NCI-H2081 (cell line): ENCODE results near the gene PPFIA1.
"Not testable (repeated sequence)": the region's sequence is repeated elsewhere in the genome, so short reads cannot be mapped to it uniquely, and the experiment has no call there.

ENCODE experiments used
- DNase-seq, 2 experiments: peaks; one replicate each; lab custom pipeline; 2025; lab: John Stamatoyannopoulos, UW

Gene PPFIA1

DNA sequence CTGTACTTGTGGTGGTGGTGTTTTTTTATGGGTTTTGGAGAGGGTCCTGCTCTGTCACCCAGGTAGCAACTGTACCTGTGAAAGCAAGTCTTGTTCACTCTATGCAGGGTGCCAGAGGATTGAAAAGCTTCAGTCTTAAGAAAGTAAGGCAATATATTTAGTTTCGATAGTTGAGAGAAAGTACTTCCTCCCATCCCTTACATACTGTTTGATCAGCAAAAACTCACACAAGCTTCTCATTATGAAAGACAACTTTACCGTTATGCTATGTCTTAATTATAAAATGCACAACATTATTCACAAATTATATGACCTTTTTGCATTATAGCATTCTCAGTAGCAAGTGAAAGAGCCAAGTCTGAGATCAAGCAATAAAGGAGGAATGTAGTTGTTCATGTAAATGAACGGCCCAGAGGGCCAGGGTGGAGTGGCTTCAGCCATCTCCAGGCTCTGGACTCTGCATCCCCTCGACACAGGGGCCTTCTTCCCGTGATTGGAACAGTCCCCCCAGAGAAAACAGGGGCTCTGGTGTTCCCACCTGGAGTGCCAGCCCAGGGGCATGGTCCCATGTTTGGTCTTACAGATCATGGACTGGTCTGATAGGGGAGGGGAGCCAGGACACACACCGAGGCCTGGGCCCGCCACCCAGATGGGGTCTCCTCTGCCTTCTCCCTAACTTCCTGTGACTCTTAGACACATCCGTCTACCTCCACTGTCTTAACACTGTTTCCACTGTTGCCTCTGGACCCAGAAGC is 89.1 kb downstream of the PPFIA1 start:
- DNase-seq = no peak

DNA sequence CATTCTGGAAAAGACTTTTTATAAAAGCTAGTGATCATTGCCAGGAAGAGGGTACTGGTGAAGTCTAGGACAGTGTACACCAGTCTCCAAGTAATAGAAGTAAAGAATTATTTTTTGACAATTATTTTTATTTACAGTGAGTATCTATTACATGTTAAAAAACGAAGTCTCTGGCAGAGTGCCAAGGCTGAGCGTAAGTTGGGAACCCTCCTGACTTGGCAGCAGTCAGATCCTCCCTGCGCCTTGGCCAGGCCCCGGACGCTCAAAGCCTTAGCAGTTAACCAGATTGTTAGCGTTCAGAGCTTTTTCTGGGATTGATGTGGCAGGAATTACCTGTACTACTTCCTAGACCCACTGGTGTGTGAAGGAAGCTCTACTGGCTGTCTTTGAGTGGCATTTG is 89.7 kb downstream of the PPFIA1 start:
- no peak for DNase-seq

DNA sequence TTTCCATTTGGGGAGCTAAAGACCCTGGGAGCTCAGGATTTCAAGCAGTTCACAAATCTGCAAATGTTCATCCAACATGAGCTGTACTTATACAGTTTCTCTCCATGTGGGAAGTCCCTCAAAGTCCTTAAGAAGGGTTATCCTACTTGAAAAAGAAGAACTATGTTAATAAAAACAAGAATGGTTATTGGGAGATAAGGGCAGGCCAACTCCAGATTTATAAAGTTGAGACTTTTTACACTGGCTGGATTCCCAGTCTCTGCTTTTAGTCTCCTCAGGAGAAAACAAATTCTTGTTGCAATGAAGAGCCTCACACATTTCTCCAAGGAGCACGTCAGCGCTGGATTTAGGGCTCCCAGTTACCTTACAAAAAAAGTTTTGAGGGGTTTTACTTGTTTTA is 93.7 kb downstream of the PPFIA1 start:
- DNase-seq = no peak

DNA sequence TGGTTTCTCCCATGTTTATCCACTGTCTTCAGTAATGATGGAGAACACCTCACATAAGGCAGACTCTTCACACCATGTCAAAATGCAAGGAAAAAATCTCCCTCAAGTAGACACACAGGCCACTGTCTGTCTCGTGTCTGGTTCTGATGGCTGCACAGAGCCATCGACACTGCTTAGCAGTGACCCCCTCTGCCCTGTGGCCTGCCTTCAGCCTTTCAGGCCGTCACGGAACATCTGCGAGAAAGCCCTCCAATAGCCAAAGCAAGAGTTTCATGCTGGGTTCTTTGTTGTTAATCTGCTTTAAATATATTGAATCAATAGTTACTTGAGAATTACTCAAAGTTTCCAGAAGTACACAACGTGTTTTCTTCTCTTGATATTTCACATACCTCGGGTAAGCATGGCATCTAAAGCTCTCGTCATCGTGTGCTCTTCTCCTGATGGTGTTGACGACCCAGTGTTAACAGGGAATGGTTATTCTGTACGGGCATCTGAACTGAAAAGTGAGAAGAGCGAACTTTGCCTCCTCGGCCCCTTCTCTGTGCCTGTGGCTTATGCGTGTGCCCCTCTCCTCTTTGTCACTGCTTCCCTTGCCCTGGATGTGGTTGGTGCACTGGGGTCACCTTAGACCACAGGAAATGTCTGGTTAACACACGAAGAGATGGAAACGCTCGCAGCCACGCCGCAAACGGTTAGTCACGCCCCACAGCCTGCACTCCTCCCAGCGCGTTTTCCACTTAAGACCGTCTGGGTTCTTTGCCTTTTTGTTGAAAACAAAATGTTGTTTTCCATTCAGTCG is 94.5 kb downstream of the PPFIA1 start:
- DNase-seq = no peak

DNA sequence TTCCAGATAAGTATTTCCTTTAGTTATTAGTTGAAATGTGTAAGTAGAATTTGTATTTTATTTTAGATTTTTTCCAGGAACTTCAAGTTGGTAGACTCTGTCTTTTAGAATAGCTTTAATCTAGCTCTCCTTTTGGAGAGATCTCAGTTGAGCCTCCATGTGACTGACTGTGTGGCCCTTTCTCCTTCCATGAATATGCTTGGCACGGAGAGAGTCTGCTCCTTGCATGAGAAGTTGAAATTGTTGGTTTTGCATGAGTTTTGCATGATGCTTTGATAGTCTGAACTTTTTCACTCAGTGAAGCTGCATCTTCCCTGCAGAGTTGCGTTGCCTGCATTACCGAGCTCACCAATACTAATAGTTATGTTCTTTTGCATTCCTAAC is 95.0 kb downstream of the PPFIA1 start:
- no peak for DNase-seq

DNA sequence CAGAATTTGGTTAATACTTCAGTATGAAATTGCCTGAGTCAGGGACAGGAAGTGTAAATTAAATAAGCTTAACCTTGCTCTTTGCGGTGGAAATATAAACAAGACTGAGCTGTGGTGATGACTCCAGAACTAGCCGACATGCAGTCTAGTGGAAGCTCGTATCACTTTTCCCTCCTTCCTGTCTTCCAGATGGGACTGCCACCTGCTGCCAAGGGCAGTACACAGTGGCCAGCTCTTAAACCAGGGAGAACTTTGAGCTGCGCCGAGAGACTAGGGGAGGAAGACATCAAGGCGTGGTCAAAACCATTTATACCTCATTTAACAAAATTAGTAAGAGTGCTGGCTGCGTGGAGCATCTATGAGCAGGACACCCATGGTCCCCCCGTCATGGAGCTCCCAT is 96.6 kb downstream of the PPFIA1 start:
- DNase-seq = no peak

DNA sequence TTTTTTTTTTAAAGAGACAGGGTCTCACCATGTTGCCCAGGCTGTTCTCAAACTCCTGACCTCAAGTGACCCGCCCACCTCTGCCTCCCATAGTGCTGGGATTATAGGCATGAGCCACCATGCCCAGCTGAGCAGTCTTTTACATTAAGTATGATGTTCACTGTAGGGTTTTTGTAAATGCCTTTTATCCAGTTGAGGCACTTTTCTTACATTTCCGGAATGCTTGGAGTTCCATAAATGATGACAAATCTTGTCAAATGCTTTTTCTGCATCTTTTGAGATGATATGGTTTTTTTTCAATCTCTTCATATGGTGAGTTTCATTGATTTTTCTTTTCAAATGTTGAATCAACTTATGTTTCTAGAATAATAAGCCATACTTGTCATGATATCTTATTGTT is 98.5 kb downstream of the PPFIA1 start:
- DNase-seq = no peak

DNA sequence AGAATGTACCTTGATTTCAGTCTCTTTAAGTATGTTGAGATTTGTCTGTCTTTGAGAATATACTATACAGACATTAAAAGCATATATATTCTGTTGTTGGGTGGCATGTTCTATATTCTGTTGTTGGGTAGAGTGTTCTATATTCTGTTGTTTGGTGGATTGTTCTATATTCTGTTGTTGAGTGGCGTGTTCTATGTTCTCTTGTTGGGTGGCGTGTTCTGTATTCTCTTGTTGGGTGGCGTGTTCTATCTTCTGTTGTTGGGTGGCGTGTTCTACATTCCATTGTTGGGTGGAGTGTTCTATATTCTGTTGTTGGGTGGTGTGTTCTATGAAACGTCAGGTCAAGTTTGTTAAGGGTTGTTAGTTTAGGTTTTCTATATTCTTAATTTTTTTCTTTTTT is 100.8 kb downstream of the PPFIA1 start:
- no peak for DNase-seq

DNA sequence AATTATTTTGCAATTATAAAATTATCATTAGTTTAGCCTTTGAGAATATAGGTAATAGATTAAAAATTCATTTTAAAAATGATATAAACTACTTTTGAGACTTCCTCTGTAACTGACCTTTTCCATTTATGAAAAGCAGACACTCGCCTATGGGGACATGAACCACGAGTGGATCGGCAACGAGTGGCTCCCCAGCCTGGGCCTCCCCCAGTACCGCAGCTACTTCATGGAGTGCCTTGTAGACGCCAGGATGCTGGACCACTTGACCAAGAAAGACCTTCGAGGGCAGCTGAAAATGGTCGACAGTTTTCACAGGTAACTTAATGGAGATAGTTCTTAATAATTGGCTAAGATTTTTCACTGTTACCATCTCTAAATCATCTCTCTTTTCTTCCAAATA is 101.6 kb downstream of the PPFIA1 start:
- no peak for DNase-seq

DNA sequence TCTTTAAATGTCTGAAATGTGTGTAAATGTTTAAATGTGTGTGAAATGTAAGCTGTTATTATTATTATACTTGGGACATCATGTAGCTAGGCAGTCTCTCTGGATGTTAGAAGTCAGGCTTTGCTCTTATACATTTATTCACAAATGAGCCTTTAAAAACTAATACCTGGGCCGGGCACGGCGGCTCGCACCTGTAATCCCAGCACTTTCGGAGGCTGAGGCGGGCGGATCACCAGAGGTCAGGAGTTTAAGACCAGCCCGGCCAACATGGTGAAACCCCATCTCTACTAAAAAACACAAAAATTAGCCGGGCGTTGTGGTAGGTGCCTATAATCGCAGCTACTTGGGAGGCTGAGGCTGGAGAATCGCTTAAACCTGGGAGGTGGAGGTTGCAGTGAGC is 106.1 kb downstream of the PPFIA1 start:
- DNase-seq = no peak

DNA sequence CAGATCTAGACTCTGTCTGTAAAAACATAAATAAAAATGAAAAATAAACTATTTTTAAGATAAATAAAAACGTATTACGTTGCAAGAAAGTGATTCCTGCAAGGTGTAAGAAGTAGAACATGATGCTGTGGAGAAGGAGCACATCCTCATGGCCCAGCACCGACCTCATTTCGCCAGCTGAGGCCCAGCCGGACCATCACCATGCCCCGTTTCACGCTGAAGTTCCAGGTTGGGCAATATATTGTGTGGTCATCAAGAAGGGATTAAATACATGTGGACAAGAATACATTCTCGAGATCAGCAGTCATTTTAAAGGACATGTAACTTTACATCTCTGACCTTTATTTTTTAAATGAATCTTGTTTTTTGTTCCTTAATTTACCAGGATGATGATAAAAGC is 107.2 kb downstream of the PPFIA1 start:
- DNase-seq = no peak

DNA sequence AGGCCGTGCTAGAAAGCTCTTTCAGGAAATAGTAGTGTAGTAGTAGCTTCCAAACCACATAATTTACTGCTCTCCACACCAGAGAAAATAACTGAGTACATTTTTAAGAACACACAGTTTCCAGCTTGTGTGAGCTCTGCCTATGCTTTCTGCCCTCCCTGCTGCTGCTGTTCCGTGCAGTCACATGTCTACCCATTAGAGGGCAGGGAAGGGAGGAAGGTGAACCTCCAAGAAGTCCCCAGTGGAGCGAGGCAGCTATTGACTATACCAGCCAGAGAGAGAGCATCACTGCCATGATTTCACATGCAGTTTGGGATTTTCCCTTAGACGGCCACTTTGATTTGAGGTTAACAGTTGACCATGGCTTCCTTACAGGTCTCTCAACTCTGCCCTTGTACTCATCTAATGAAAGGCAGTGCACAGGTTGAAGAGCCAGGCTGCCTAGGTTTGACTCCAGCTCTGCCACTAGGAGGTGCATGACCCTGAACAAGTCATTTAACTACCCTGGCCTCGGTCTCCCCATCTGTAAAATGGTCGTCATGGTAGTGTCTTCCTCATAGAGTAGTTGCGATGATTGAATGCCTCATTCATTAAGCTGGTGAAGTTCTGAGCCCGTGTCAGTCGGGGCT is 108.1 kb downstream of the PPFIA1 start:
- DNase-seq = no peak

DNA sequence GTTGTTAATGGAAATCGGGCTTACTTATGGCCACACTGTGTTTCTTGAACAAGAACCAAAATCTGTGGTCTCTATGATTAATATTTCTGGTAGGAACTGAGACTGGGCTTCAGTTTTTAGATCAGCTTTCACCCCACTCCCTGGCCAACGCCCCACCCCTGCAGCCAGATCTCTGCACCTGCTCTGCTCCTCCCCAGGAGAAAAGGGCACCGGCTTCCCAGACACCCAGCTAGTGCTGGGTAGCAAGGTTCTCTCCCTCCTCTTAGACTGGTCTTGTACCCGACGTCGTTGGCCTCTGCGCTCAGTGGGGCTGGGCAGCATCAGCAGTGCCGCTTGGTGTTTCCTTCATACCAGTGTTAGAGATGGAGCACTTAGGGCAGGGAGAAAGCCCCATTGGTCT is 110.9 kb downstream of the PPFIA1 start:
- DNase-seq = no peak

DNA sequence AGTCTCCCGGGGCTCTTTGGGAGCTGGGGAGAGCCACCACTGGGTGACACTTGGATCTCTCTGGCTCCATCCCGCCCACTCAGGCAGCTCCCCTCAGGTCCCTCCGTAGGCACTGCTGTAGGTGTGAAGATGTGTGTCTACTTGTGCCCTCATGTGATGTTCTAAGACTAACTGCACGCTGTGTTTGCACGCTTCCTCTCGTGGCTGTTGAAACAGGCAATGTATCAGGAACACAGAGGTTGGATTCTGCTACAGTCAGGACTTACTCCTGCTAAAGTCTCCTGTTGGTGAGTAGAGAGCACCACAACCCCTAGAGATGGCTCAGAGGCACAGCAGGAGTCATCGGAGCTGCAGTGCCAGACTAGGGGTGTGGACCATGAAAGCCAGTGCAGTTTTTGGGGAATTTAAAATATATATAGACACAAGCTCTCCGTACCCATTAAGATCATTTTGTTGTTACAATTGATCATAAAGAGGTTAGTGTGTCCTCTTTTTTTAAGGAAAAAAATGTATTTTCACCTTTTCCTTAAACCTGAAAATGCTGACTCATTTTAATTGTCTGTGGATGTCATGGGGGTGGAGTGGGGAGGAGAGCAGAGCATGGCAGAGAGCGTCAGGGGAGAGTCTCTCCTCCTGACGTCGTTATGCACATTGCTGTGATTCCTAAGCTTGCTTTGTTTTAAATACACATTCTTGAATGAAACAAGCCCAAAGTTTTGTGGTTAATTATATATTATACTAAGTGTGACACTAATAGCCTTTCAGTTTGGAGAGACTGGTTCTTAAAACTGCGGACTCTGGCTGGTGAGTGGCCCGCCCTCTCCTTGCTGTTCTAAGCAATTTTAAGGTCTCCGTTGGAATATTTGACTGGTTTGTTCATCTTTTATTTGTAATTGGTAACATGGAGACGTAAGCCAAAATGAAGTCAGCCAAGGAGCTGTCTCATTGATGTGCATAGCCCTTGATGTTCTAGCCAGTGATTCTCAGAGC is 111.7 kb downstream of the PPFIA1 start:
- DNase-seq = no peak

DNA sequence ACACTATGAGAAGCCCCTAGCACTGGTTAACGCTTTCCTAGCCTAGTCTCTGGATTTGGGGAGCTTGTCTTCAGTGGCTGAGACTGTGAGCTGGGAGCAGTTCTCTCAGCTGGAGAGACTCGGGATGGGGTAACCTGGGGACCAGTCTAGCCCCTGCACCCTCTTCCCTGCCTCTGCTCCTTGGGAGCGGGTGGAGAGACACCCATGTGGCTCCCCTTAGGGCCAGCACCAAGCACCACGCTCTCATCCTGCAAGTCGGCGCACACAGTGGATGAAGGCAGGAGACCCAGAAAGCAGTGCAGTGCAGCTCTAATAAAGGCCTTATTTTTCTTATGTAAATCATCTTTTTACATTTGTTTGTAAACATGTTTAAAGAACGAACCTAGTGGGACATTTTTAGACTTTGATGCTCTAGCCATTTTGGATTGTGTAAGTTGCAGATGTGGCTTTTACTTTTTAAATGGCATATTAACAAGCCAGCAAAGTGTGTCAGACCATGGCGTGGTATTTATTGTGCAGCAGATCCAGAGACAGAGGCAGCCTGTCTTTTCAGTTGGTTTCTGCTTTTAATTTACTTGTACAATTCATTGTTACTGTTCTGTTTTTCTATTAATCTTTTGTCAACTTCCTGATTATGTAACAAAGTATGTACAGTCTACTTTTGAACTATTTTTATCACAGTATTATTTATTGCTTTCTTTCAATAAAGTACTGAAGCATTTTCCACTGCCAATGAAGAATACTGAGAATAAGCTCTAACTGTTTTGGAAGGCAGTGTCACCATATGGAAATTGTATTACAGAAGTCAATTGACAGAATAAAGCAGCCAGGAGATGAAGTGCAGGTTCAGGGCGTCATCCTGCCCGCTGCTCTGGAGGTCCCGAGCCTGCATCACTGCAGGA is 113.4 kb downstream of the PPFIA1 start:
- DNase-seq = no peak

DNA sequence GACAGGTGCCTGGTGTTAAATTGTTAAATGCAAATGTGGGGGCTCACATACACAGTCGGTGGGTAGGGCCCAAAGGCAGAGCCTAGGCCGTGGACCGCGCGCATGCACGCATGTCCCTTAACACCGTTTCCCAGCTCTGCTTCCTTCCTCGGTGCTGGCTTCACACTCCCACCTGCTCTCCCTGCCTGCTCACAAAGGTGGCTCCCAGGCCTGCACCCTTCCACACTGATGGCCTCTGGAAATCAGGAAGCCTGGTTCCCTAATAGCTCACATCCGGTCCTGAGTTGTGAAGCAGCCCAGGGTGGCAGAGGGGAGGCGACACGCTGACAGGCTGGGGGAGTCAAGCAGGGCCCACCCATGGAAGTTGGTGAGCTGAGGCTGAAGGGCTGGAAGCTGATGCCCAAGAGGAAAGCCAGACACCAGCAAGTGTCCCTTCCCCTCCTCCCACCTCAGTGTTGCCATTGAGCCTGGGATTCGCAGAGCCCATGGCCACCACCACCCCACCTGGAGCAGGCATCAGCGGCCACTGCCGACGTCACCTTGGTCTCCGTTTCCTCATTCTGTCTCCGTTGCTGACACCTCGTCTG is 114.2 kb downstream of the PPFIA1 start:
- no peak for DNase-seq

DNA sequence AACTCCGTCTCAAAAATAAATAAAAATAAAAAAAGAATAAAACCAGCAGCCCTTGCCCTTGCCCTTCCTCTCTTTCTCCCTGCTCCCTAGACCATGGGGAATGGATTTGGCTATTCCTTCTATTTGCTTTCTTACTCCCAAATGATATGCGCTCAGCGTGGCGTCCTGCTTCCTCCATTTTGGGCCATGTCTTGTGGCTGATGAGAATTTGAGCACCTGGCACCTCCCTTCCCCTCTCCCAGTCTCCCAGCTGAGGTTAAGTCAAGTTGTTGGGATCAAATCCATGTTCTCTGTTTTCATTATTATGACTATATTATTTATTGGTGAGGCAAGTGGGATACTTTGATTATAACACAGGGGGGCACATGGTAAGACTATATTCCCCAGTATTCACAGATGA is 117.1 kb downstream of the PPFIA1 start:
- DNase-seq = no peak

DNA sequence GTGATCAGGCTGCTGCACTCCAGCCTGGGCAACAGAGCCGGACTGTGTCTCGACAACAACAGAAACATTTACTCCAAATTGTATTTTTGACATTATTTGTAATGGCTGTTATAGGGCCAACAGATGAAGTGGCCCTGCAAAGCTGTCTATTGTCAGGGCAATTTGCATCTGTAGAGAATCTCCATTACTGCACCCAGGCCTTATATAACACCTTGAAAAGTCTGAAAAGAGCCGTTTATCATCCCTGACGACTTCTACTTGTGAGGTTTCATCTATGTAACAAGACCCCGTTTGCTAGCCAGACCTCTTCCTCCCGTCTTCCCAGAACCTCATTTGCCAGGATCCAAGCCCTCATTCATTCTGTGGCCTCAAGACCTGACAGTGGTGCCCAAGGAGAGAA is 118.7 kb downstream of the PPFIA1 start:
- no peak for DNase-seq

DNA sequence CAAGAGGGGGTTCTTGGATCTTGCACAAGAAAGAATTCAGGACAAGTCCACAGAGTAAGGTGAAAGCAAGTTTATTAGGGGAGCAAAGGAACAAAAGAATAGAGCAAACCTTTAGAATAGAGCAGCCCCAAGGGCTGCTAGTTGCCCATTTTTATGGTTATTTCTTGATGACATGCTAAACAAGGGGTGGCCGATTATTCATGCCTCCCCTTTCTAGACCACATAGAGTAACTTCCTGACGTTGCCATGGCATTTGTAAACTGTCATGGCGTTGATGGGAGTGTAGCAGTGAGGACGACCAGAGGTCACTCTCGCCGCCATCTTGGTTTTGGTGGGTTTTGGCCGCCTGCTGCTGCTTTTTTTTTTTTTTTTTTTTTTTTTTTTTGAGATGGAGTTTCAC is 120.4 kb downstream of the PPFIA1 start:
- DNase-seq = not testable (repeated sequence)

DNA sequence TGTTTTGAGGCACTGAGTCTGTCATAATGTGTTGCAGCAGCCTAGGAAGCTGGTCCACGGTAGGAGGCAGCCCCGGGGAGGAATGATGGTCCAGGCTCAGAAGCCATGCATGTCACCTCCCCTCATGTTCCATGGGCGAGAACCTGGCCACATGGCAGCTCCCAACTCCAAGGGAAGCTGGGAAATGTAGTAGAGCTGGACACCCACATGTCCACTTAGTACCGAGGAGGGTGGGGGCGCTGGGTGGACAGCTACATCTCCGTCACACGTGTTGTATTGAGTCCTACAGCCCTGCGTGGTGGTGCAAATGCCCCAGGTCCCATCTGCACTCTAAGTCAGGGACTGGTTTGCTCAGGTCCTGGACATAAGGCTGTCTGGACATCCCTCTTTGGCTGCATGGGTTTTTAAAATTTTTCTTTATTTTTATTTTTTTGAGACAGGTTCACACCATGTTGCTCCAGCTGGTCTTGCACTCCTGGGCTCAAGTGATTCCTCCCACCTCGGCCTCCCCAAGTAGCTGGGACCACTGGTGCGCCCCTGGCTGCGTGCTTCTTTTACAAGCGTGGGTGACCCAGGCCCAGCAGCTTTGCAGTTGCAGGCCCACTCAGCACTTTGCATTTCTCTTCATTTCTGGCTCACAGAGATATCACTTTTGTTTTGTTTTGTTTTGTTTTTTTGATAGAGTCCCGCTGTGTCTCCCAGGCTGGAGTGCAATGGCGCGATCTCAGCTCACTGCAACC is 123.9 kb downstream of the PPFIA1 start:
- no peak for DNase-seq
